ENCODE data around the gene WDR83. TPM values are rescaled to one million over a fixed set of nuclear protein-coding genes. Genes with fewer than 3 reads are reported as not detected.

WDR83 gene
- total RNA-seq, 1 donor from 2014 or later, result 16.3 TPM

DNA sequence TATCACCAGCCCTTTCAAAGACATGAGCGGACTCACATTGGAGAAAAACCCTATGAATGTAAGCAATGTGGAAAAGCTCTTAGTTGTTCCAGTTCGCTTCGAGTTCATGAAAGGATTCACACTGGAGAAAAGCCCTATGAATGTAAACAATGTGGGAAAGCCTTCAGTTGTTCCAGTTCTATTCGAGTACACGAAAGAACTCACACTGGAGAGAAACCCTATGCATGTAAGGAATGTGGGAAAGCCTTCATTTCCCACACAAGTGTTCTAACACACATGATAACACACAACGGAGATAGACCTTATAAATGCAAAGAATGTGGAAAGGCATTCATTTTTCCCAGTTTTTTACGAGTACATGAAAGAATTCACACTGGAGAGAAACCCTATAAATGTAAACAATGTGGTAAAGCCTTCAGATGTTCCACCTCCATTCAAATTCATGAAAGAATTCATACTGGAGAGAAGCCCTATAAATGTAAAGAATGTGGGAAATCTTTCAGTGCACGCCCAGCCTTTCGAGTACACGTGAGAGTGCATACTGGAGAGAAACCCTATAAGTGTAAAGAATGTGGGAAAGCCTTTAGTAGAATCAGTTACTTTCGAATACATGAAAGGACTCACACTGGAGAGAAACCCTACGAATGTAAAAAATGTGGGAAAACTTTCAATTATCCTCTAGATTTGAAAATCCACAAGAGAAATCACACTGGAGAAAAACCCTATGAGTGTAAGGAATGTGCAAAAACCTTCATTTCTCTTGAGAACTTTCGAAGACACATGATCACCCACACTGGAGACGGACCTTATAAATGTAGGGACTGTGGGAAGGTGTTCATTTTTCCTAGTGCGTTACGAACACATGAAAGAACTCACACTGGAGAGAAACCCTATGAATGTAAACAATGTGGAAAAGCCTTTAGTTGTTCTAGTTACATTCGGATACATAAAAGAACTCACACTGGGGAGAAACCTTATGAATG is 38.3 kb upstream of the WDR83 start:
- no peak for DNase-seq
- H3K4me1 Mint-ChIP-seq (ENCODE audit: low read depth, unreplicated experiment), result no peaks in the 10 kb centered on the region
- peaks cover 42% of the 10 kb centered on the region for H3K36me3 Mint-ChIP-seq (ENCODE audit: unreplicated experiment)
- H3K9me3 Mint-ChIP-seq (ENCODE audit: unreplicated experiment), result peaks cover 5% of the 10 kb centered on the region
- no peak overlapping the region for H3K27ac Mint-ChIP-seq (ENCODE audit: unreplicated experiment)
- no peak overlapping the region for H3K4me3 Mint-ChIP-seq (ENCODE audit: unreplicated experiment)
- TF ChIP-seq, protein P1, sequence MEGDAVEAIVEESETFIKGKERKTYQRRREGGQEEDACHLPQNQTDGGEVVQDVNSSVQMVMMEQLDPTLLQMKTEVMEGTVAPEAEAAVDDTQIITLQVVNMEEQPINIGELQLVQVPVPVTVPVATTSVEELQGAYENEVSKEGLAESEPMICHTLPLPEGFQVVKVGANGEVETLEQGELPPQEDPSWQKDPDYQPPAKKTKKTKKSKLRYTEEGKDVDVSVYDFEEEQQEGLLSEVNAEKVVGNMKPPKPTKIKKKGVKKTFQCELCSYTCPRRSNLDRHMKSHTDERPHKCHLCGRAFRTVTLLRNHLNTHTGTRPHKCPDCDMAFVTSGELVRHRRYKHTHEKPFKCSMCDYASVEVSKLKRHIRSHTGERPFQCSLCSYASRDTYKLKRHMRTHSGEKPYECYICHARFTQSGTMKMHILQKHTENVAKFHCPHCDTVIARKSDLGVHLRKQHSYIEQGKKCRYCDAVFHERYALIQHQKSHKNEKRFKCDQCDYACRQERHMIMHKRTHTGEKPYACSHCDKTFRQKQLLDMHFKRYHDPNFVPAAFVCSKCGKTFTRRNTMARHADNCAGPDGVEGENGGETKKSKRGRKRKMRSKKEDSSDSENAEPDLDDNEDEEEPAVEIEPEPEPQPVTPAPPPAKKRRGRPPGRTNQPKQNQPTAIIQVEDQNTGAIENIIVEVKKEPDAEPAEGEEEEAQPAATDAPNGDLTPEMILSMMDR (IDR thresholded peaks at IDR 0.05; ENCODE audit: partially characterized antibody, unreplicated experiment), result no peak
- no peaks in the 10 kb centered on the region for H3K27me3 Mint-ChIP-seq (ENCODE audit: unreplicated experiment)

DNA sequence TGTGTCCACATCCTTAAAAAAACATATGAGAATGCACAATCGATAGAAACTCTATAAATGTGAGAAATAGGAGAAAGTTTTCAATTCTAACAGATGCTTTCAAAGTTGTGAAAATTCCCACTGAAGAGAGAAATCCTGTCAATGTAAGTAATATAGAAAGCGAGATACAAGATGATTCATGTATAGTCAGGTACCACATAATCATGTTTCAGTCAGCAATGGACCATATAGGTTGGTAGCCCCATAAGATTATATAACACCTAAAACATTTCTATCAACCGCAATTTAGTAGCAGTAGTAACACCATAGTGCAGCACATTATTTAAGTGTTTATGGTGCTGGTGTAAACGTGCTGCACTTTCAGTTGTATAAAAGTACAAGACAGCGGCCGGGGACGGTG is 37.4 kb upstream of the WDR83 start:
- Mint-ChIP-seq H3K27me3 (ENCODE audit: unreplicated experiment) (no peaks in the 10 kb centered on the region), H3K9me3 (ENCODE audit: unreplicated experiment) (peaks cover 5% of the 10 kb centered on the region), H3K27ac (ENCODE audit: unreplicated experiment) (no peak overlapping the region), H3K36me3 (ENCODE audit: unreplicated experiment) (peaks cover 39% of the 10 kb centered on the region), H3K4me3 (ENCODE audit: unreplicated experiment) (no peak overlapping the region), H3K4me1 (ENCODE audit: low read depth, unreplicated experiment) (no peaks in the 10 kb centered on the region)
- no peak for DNase-seq
- TF ChIP-seq, protein P1 (IDR thresholded peaks at IDR 0.05; ENCODE audit: partially characterized antibody, unreplicated experiment), result no peak

DNA sequence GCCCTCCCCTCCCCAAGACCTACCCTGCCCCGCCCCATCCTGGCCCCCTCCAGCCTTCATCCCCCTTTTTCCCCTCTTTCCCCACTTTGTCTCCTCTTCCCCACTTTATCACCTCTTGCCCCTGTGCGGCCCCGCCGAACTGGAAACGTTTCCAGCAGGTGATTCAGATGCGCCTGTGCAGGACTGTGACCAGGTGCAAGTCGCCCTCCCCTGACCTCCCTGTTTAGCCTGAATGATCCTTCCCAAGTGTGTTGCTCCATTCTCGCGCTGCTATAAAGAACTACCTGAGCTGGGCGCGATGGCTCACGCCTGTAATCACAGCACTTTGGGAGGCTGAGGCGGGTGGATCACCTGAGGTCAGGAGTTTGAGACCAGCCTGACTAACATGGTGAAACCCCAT is 30.0 kb upstream of the WDR83 start:
- DNase-seq, result no peak
- Mint-ChIP-seq H3K36me3 (ENCODE audit: unreplicated experiment) (no peaks in the 10 kb centered on the region), H3K4me3 (ENCODE audit: unreplicated experiment) (no peak overlapping the region), H3K4me1 (ENCODE audit: low read depth, unreplicated experiment) (no peaks in the 10 kb centered on the region), H3K9me3 (ENCODE audit: unreplicated experiment) (peaks cover 4% of the 10 kb centered on the region), H3K27me3 (ENCODE audit: unreplicated experiment) (peaks cover 7% of the 10 kb centered on the region), H3K27ac (ENCODE audit: unreplicated experiment) (no peak overlapping the region)
- TF ChIP-seq, protein P1 (IDR thresholded peaks at IDR 0.05; ENCODE audit: partially characterized antibody, unreplicated experiment), result no peak

DNA sequence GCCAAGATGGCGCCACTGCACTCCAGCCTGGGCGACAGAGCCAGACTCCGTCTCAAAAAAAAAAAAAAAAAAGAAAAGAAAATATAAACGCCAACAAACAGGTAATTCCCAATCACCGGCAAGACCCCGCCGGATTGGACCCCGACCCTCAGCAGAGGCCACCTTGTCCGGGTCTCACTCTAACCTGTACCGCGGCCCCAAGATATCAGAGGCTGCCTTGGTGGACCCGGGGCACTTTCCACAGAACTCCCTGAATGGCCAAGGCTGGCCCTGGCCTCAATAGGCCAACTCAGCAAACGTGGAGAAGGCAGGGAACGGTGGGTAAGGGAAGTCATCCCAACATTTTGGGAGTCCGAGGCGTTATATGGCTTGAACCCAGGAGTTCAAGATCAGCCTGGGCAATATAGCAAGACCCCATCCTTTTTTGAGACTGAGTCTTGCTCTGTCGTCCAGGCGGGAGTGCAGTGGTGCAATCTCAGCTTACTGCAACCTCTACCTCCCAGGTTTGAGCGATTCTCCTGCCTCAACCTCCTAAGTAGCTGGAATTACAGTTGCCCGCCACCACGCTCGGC is 27.9 kb upstream of the WDR83 start:
- Mint-ChIP-seq H3K27ac (ENCODE audit: unreplicated experiment) (no peak overlapping the region), H3K27me3 (ENCODE audit: unreplicated experiment) (peaks cover 7% of the 10 kb centered on the region), H3K36me3 (ENCODE audit: unreplicated experiment) (no peaks in the 10 kb centered on the region), H3K4me1 (ENCODE audit: low read depth, unreplicated experiment) (no peaks in the 10 kb centered on the region), H3K4me3 (ENCODE audit: unreplicated experiment) (no peak overlapping the region), H3K9me3 (ENCODE audit: unreplicated experiment) (peaks cover 4% of the 10 kb centered on the region)
- TF ChIP-seq, protein P1 (IDR thresholded peaks at IDR 0.05; ENCODE audit: partially characterized antibody, unreplicated experiment), result no peak
- no peak for DNase-seq

All from glutamatergic neuron (in vitro differentiated cells).